DND-41 (cell line): ENCODE measurements around the gene BCL2A1.

ENCODE experiments used
- ATAC-seq: fragments of 200-7000 bp; cut with Tn5 transposase; 3 replicates; pipeline ENCODE4 v1.9.1; 2021; ENCODE audit warnings: low read depth; ENCODE audit not compliant: insufficient read depth
- DNase-seq: peaks from one replicate; pipeline ENCODE4 v3.0.0-alpha.2; 2020
- H2AFZ ChIP-seq: 2 replicates; pipeline ENCODE4 v1.6.0; 2012; ENCODE audit warnings: low read depth, low read length
- H3K27ac ChIP-seq: 2 replicates; pipeline ENCODE4 v1.5.1; 2012; ENCODE audit warnings: low read length, inconsistent platforms
- H3K27me3 ChIP-seq: fragments of 200-600 bp; sonication (generic); 2 replicates; pipeline ENCODE4 v1.6.0; 2012; ENCODE audit warnings: low read length, mild to moderate bottlenecking, inconsistent platforms; ENCODE audit not compliant: insufficient read depth, poor library complexity
- H3K36me3 ChIP-seq: 2 replicates; pipeline ENCODE4 v1.5.1; 2012; ENCODE audit warnings: low read length, inconsistent platforms; ENCODE audit not compliant: insufficient read depth
- H3K4me1 ChIP-seq: 2 replicates; pipeline ENCODE4 v1.5.1; 2012; ENCODE audit warnings: mild to moderate bottlenecking, low read length; ENCODE audit not compliant: insufficient read depth
- H3K4me2 ChIP-seq: 2 replicates; pipeline ENCODE4 v1.6.0; 2012; ENCODE audit warnings: mild to moderate bottlenecking, moderate library complexity, low read length, inconsistent platforms; ENCODE audit not compliant: insufficient read depth
- H3K4me3 ChIP-seq, 2 experiments: fragments of 200-600 bp in 1 of 2; shearing (Covaris generic) in 1 of 2; 2 replicates each; pipeline ENCODE4 v1.5.1; 2012 to 2016; ENCODE audit warnings: inconsistent platforms in 2 of 2, low read length in 2 of 2, mild to moderate bottlenecking in 2 of 2, low read depth in 1 of 2, moderate library complexity in 1 of 2
- H3K79me2 ChIP-seq: 2 replicates; pipeline ENCODE4 v1.6.0; 2012; ENCODE audit warnings: low read length, inconsistent platforms; ENCODE audit not compliant: insufficient read depth
- H3K9ac ChIP-seq: 2 replicates; pipeline ENCODE4 v1.6.0; 2012; ENCODE audit warnings: low read depth, mild to moderate bottlenecking, inconsistent platforms, low read length, moderate library complexity
- H3K9me3 ChIP-seq: 2 replicates; pipeline ENCODE4 v1.5.1; 2012; ENCODE audit warnings: low read length, moderate library complexity, mild to moderate bottlenecking, inconsistent platforms; ENCODE audit not compliant: insufficient read depth, severe bottlenecking
- H4K20me1 ChIP-seq: 2 replicates; pipeline ENCODE4 v1.6.0; 2012; ENCODE audit warnings: low read length; ENCODE audit not compliant: insufficient read depth
- CTCF ChIP-seq: IDR thresholded peaks from 2 replicates; pipeline ENCODE4 v1.5.1; 2012; ENCODE audit warnings: borderline replicate concordance, low read length, moderate library complexity, mild to moderate bottlenecking; ENCODE audit not compliant: poor library complexity, severe bottlenecking; ENCODE audit errors: extremely low read depth
- EZH2 ChIP-seq: IDR thresholded peaks from 3 replicates; pipeline ENCODE4 v1.6.1; 2012; ENCODE audit warnings: borderline replicate concordance, low read depth, mild to moderate bottlenecking, moderate library complexity, low read length, inconsistent platforms; ENCODE audit not compliant: severe bottlenecking

The BCL2A1 gene

GRCh38 chr15:79972863-79973262, 1.9 kb upstream of the BCL2A1 start:
- ATAC-seq (no peak), DNase-seq (no peak)
- Histone ChIP-seq H3K79me2 (no peaks in the 10 kb centered on the region), H3K4me3 (no peak overlapping the region), H3K27ac (no peak overlapping the region), H3K9ac (no peak overlapping the region), H3K4me1 (peaks cover 12% of the 10 kb centered on the region; the same call in 1 of the 2 replicates), H4K20me1 (no peaks in the 10 kb centered on the region), H2AFZ (no peak overlapping the region), H3K4me2 (no peak overlapping the region), H3K27me3 (no peaks in the 10 kb centered on the region), H3K9me3 (no peaks in the 10 kb centered on the region), H3K36me3 (no peaks in the 10 kb centered on the region)
- TF ChIP-seq CTCF: no peak
- TF ChIP-seq EZH2: no peak

GRCh38 chr15:79970181-79970580, 815 bp downstream of the BCL2A1 start:
- ATAC-seq: no peak
- Histone ChIP-seq H2AFZ (no peak overlapping the region), H3K4me3 (no peak overlapping the region), H3K9me3 (no peaks in the 10 kb centered on the region), H3K9ac (no peak overlapping the region), H4K20me1 (no peaks in the 10 kb centered on the region), H3K4me1 (peaks cover 12% of the 10 kb centered on the region; the same call in 1 of the 2 replicates), H3K4me2 (no peak overlapping the region), H3K27ac (no peak overlapping the region), H3K79me2 (no peaks in the 10 kb centered on the region), H3K27me3 (no peaks in the 10 kb centered on the region), H3K36me3 (no peaks in the 10 kb centered on the region)
- TF ChIP-seq EZH2: no peak
- TF ChIP-seq CTCF: no peak
- no peak for DNase-seq

GRCh38 chr15:79969146-79969545, 1.9 kb downstream of the BCL2A1 start:
- no peaks in the 10 kb centered on the region for H4K20me1 ChIP-seq
- H3K9me3 ChIP-seq: no peaks in the 10 kb centered on the region
- peaks cover 12% of the 10 kb centered on the region; the same call in 1 of the 2 replicates for H3K4me1 ChIP-seq
- H3K27ac ChIP-seq: no peak overlapping the region
- TF ChIP-seq CTCF: no peak
- TF ChIP-seq EZH2: no peak
- DNase-seq (no peak), ATAC-seq (no peak)
- H3K4me3 ChIP-seq: no peak overlapping the region
- no peaks in the 10 kb centered on the region for H3K36me3 ChIP-seq
- H3K27me3 ChIP-seq: no peaks in the 10 kb centered on the region
- no peaks in the 10 kb centered on the region for H3K79me2 ChIP-seq
- H3K9ac ChIP-seq: no peak overlapping the region
- no peak overlapping the region for H2AFZ ChIP-seq
- H3K4me2 ChIP-seq: no peak overlapping the region
